ENCODE measurements around the gene TMEM131L. TPM values are rescaled to one million over a fixed set of nuclear protein-coding genes. Genes with fewer than 3 reads are reported as not detected.

Gene TMEM131L
- total RNA-seq, 1 experiment from 2014 or later, result 61.3 TPM

- no peaks in the 10 kb centered on the region for H3K9me3 ChIP-seq (replicated peaks)
- no peak overlapping the region for H3K4me3 ChIP-seq
- H3K4me1 ChIP-seq, result no peaks in the 10 kb centered on the region
- DNase-seq, result no peak
- H3K27me3 ChIP-seq, result no peaks in the 10 kb centered on the region
- no peak overlapping the region for H3K27ac ChIP-seq
- peaks cover 40% of the 10 kb centered on the region for H3K36me3 ChIP-seq
These were observed 171.0 kb downstream of the TMEM131L start for GRCh38 chr4:153637201-153637600.

GRCh38 chr4:153638011-153638410 is 171.9 kb downstream of the TMEM131L start:
- Histone ChIP-seq H3K4me1 (no peaks in the 10 kb centered on the region), H3K9me3 (replicated peaks) (no peaks in the 10 kb centered on the region), H3K27ac (no peak overlapping the region), H3K27me3 (no peaks in the 10 kb centered on the region), H3K36me3 (peaks cover 37% of the 10 kb centered on the region), H3K4me3 (no peak overlapping the region)
- no peak for DNase-seq

- Histone ChIP-seq H3K9me3 (replicated peaks) (no peaks in the 10 kb centered on the region), H3K4me3 (no peak overlapping the region), H3K27me3 (no peaks in the 10 kb centered on the region), H3K36me3 (peaks cover 31% of the 10 kb centered on the region), H3K27ac (no peak overlapping the region), H3K4me1 (no peaks in the 10 kb centered on the region)
- DNase-seq, result no peak
These were observed 172.8 kb downstream of the TMEM131L start for GRCh38 chr4:153638999-153639398.

DNA sequence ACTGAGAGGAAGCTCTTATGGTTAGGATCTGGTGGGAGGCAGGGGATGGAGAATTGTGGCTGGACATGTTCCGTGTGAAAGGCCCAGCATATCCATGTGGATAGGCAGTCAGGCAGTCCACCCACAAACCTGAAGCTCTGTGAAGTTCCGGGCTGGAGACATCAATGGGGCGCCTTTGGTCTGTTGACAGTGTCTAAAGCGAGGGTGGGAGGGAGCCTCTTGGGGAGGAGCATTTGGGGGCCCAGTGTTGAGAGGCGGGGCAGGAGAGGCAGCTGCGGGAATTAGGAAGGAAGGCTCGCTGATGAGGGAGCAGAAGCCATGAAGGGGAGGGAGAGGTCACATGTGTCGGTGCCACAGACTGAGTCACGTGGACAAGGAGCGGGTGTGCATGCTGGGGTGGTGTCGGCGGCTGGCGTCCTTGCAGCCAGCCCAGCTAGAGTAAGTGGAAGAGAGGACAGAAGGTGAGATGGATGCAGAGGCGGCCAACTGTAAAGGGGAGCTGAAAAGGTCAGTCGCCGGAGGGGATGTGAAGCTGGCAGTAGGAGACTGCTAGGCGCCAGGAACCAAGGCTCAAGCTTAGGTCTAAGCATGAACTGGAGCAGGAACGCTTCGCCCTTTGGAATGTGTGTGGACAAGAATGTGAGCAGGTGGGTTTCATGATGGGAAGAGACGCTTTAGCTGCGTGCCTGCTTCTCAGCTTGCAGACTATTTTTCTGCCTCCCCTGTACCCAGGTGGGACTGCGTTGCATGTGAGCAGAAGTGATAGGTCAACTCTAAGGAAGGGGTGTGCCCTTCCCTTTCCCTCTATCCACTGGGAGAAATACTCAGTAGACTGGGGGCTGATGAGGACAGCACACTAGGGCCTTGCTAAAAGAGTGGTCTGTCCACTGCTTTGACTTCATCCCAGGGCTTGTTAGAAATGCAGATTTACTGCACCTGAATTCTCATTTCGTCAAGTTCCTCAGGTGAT is 174.0 kb downstream of the TMEM131L start:
- no peak overlapping the region for H3K27ac ChIP-seq
- no peaks in the 10 kb centered on the region for H3K27me3 ChIP-seq
- H3K9me3 ChIP-seq (replicated peaks), result no peaks in the 10 kb centered on the region
- DNase-seq, result no peak
- peaks cover 19% of the 10 kb centered on the region for H3K36me3 ChIP-seq
- H3K4me3 ChIP-seq, result no peak overlapping the region
- no peaks in the 10 kb centered on the region for H3K4me1 ChIP-seq

- Histone ChIP-seq H3K27ac (no peak overlapping the region), H3K4me1 (no peaks in the 10 kb centered on the region), H3K9me3 (replicated peaks) (no peaks in the 10 kb centered on the region; the same call in 1 of the 2 replicates), H3K36me3 (peaks cover 10% of the 10 kb centered on the region; the same call in 1 of the 2 replicates), H3K4me3 (no peak overlapping the region), H3K27me3 (no peaks in the 10 kb centered on the region)
- DNase-seq, result no peak
These were observed 175.4 kb downstream of the TMEM131L start for GRCh38 chr4:153641532-153641931.

DNA sequence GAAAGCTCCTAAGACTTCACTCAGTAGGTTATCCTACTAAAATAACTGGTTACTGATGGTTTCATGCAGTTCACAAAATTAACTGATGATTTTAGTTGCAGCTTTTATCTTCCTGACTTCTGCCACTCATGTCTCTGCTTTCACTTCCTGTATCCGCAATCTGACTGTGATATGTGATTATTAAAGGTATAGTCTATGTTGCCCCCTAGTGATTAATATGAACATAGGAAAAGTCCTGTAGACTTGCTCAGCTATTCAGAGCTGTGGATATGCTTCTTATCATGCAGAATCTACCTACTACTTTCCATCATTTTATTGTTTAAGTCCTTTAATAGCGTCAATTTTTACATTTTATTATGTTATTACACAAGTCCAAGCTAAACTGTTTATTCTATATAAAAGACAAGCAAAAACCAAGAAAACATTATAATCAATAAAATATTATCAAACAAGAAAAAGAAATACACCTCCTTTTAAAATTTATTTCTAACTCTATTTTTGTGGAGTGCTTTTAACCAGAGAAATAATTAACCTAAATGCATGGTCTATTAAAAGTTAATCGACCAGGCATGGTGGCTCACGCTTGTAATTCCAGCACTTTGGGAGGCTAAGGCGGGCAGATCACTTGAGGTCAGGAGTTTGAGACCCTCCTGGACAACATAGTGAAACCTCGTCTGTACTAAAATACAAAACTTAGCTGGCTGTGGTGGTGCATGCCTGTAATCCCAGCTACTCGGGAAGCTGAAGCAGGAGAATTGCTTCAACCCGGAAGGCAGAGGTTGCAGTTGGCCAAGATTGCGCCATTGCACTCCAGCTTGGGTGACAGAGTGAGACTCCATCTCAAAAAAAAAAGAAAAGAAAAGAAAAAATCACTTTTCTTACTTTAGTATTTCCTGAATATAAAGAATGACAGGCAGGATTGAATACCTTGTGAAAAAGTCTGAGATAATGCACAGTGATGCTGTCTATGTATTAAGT is 177.5 kb downstream of the TMEM131L start:
- DNase-seq, result peak in 1 of 2 experiments; percentile 68
- H3K36me3 ChIP-seq, result no peaks in the 10 kb centered on the region
- H3K4me3 ChIP-seq, result no peak overlapping the region
- no peak overlapping the region for H3K27ac ChIP-seq
- H3K27me3 ChIP-seq, result no peaks in the 10 kb centered on the region
- no peaks in the 10 kb centered on the region; the same call in 1 of the 2 replicates for H3K9me3 ChIP-seq (replicated peaks)
- no peaks in the 10 kb centered on the region for H3K4me1 ChIP-seq

DNA sequence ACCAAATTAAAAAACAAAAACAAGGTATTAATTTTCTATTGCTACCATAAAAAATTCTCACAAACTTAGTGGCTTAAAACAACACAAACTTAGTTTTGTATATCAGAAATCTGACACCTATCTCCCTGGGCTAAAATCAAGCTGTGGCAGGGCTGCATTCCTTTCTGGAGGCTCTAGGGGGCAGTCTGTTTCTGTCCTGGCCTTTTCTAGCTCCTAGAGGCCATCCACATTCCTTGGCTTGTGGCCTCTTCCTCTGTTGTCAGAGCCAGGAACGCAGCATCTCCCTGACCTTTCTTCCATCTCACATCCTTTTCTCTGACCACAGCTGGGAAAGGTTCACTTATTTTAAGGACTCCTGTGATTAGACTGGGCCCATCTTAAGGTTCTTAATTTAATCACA is 179.0 kb downstream of the TMEM131L start:
- Histone ChIP-seq H3K9me3 (replicated peaks) (no peaks in the 10 kb centered on the region; the same call in 1 of the 2 replicates), H3K27me3 (no peaks in the 10 kb centered on the region), H3K4me3 (no peak overlapping the region), H3K27ac (no peak overlapping the region), H3K4me1 (0 out of 2 replicates have a peak, but pooled peaks cover 4% of the 10 kb centered on the region), H3K36me3 (no peaks in the 10 kb centered on the region)
- DNase-seq, result peak in 1 of 2 experiments; percentile 34

DNA sequence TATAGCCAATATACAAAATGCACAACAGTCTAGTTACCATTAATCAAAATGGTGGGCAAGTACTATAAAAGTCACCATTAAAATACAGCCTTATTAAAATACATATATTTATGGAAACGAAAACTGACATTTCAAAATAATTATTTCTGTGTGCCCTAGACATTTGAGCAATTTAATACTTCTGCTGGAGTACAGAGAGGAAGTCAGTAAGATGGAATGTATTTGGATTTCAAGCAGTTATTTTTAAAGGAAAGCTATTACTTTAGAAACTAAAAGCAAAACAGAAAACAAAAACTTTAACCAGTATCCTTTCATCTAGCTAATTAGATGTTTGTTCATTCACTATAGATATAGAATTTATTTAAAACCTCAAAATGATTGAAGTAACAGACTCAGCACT is 180.1 kb downstream of the TMEM131L start:
- Histone ChIP-seq H3K4me3 (no peak overlapping the region), H3K36me3 (no peaks in the 10 kb centered on the region), H3K27ac (no peak overlapping the region), H3K9me3 (replicated peaks) (no peaks in the 10 kb centered on the region; the same call in 1 of the 2 replicates), H3K4me1 (0 out of 2 replicates have a peak, but pooled peaks cover 4% of the 10 kb centered on the region), H3K27me3 (no peaks in the 10 kb centered on the region)
- DNase-seq, result no peak

GRCh38 chr4:153646978-153647377 is 180.8 kb downstream of the TMEM131L start:
- Histone ChIP-seq H3K36me3 (no peaks in the 10 kb centered on the region), H3K27me3 (no peaks in the 10 kb centered on the region), H3K27ac (no peak overlapping the region), H3K4me3 (no peak overlapping the region), H3K4me1 (0 out of 2 replicates have a peak, but pooled peaks cover 4% of the 10 kb centered on the region), H3K9me3 (replicated peaks) (no peaks in the 10 kb centered on the region; the same call in 1 of the 2 replicates)
- no peak for DNase-seq

- Histone ChIP-seq H3K9me3 (replicated peaks) (no peaks in the 10 kb centered on the region; the same call in 1 of the 2 replicates), H3K4me3 (no peak overlapping the region), H3K27ac (no peak overlapping the region), H3K4me1 (0 out of 2 replicates have a peak, but pooled peaks cover 4% of the 10 kb centered on the region), H3K27me3 (no peaks in the 10 kb centered on the region), H3K36me3 (no peaks in the 10 kb centered on the region)
- no peak for DNase-seq
These were observed 181.8 kb downstream of the TMEM131L start for GRCh38 chr4:153647975-153648374.

DNA sequence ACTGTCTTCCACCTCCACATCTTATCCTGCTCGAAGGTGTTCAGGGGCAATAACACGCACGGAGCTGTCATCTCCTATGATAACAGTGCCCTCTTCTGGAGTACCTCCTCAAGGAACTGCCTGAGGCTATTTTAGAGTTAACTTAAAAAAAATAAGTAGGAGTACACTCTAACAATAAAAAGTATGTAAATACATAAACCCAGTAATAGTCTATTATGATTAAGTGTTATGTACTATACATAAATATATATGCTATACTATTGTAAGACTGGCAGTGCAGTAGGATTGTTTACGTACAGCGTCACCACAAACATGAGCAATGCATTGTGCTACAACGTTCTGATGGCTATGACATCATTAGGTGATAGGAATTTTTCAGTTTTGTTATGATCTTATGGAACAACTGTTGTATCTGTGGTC is 183.4 kb downstream of the TMEM131L start:
- H3K27ac ChIP-seq, result no peak overlapping the region
- DNase-seq, result peak; percentile 28 to 58
- no peaks in the 10 kb centered on the region; the same call in none of the 2 replicates for H3K9me3 ChIP-seq (replicated peaks)
- no peaks in the 10 kb centered on the region for H3K27me3 ChIP-seq
- H3K36me3 ChIP-seq, result no peaks in the 10 kb centered on the region
- no peak overlapping the region for H3K4me3 ChIP-seq
- H3K4me1 ChIP-seq, result 0 out of 2 replicates have a peak, but pooled peaks cover 4% of the 10 kb centered on the region

GRCh38 chr4:153651116-153651515 is 185.0 kb downstream of the TMEM131L start:
- no peak for DNase-seq
- Histone ChIP-seq H3K36me3 (no peaks in the 10 kb centered on the region), H3K4me1 (0 out of 2 replicates have a peak, but pooled peaks cover 4% of the 10 kb centered on the region), H3K4me3 (no peak overlapping the region), H3K27me3 (no peaks in the 10 kb centered on the region), H3K27ac (no peak overlapping the region), H3K9me3 (replicated peaks) (no peaks in the 10 kb centered on the region; the same call in 1 of the 2 replicates)

DNA sequence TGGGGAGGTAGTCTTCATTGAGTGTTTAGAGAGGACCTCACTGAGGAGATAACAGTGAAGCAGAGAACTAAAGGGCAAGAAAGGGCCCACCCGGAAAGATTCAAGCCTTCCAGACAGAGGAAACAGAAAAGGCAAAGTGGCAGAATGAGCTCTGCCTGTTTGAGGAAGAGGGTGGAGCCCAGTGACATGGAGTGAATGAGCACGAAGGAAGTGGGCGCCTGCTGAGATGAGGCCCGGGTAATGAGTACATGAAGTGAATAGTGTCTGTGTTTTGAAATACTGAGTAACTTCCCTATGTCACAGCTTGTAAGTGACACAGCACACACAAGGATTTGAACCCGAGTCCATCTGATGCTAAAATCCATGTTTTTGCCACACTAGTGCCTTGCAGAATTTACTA is 185.4 kb downstream of the TMEM131L start:
- no peaks in the 10 kb centered on the region; the same call in 1 of the 2 replicates for H3K9me3 ChIP-seq (replicated peaks)
- H3K27ac ChIP-seq, result no peak overlapping the region
- no peaks in the 10 kb centered on the region for H3K27me3 ChIP-seq
- no peaks in the 10 kb centered on the region for H3K36me3 ChIP-seq
- H3K4me1 ChIP-seq, result 0 out of 2 replicates have a peak, but pooled peaks cover 4% of the 10 kb centered on the region
- no peak overlapping the region for H3K4me3 ChIP-seq
- no peak for DNase-seq

DNA sequence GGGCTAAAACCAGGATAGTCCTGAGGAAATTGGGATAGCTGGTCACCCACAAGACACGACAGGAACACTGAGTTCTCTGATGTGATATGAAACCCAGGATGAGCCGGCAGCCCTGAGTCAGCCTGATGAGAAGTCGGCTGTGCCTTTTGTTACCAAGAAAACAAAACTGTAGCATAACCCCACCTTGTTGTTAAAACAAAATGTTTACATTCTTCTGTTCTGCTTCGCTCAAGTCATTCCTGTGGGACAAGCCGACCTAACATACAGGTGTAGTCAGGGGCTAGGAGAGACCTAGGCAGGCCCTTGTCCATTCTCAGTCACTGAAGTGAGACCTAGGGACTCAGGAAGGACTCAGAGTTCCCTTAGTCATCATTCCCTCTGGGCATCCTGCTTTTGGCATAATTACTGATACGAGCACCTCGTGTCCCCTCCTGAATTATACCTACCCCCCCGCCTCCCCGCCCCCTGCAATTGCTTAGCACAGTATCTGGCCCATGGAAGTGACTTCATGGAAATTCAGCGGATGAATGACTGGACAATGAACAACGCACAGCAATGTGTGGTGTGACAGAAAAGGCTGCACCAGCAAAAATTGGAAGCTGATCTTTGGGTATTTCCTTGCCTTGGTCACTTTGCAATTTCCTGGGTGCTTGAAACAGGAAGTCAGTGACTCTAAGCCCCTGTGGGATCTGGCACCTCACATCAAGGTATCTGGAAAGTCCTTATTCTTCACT is 186.1 kb downstream of the TMEM131L start:
- no peak for DNase-seq
- Histone ChIP-seq H3K4me1 (0 out of 2 replicates have a peak, but pooled peaks cover 4% of the 10 kb centered on the region), H3K27me3 (no peaks in the 10 kb centered on the region), H3K9me3 (replicated peaks) (no peaks in the 10 kb centered on the region; the same call in 1 of the 2 replicates), H3K4me3 (no peak overlapping the region), H3K27ac (no peak overlapping the region), H3K36me3 (no peaks in the 10 kb centered on the region)

Measured in SJCRH30 (cell line).